ENCODE data around the gene MEP1B.

DNA sequence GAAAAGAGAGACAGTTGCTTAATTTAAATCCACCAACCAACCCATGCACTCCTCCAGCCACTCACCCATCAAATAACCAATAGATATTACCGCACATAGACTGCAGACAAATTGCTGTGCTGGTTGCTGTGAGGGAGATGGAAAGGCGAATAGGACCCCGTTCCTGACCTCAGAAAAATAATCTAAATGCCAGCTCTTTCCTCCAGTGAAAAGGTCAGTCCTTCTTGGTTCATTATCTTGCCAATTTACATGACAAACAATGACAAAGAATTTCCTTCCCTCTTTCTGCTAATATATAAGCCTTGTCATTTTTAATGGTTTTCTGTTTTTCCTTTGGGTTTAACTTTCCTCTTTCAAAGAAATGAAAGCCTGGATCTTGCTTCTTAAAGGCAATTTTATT, 61.6 kb downstream of the MEP1B start:
- no peak for TF ChIP-seq CTCF (IDR thresholded peaks at IDR 0.05 in 8 of 11, conservative IDR thresholded peaks at IDR 0.05 in 3 of 11)
- TF ChIP-seq POLR2AphosphoS5 (IDR thresholded peaks at IDR 0.05) = no peak

Measured in spleen (tissue), 7 donors.